ENCODE data around the gene PLXNA4.
"Not testable (repeated sequence)": the region's sequence is repeated elsewhere in the genome, so short reads cannot be mapped to it uniquely, and the experiment has no call there.

Gene PLXNA4

GRCh38 chr7:132575982-132576720 lies at the start of gene PLXNA4:
Gene PLXNA4 (minus strand): TSS chr7:132576470. CDS start chr7:132508693, 67,777 bp downstream.
- DNase-seq: peak in 8 of 10 donors; percentile 13 to 89 (median 44)

GRCh38 chr7:132625651-132626050 lies 49.4 kb upstream of the PLXNA4 start:
- intact Hi-C loops (cut with DNase I): no loop called here
- DNase-seq: no peak

More at GRCh38 chr7:132575982-132576720, at the start of gene PLXNA4:
- intact Hi-C loops (cut with DNase I): no loop called here

- intact Hi-C loops (cut with DNase I): no loop called here
- no peak for DNase-seq
Measured at GRCh38 chr7:132622081-132622480, 45.8 kb upstream of the PLXNA4 start.

GRCh38 chr7:132619967-132620366 lies 43.7 kb upstream of the PLXNA4 start:
- intact Hi-C loops (cut with DNase I): no loop called here
- no peak for DNase-seq

- intact Hi-C loops (cut with DNase I): no loop called here
- DNase-seq: no peak
Measured at GRCh38 chr7:132618956-132619305, 42.7 kb upstream of the PLXNA4 start.

- no peak for DNase-seq
- intact Hi-C loops (cut with DNase I): no loop called here
Measured at GRCh38 chr7:132618271-132618955, 42.1 kb upstream of the PLXNA4 start.

GRCh38 chr7:132614428-132615318 lies 38.4 kb upstream of the PLXNA4 start:
- DNase-seq: peak in 6 of 10 donors; percentile 31 to 90 (median 34)
- intact Hi-C loops (cut with DNase I): no loop called here

- intact Hi-C loops (cut with DNase I): no loop called here
- DNase-seq: no peak
Measured at GRCh38 chr7:132613737-132614136, 37.5 kb upstream of the PLXNA4 start.

- intact Hi-C loops (cut with DNase I): no loop called here
- no peak for DNase-seq
Measured at GRCh38 chr7:132610995-132611394, 34.7 kb upstream of the PLXNA4 start.

- intact Hi-C loops (cut with DNase I): no loop called here
- DNase-seq: no peak
Measured at GRCh38 chr7:132609906-132610520, 33.7 kb upstream of the PLXNA4 start.

- intact Hi-C loops (cut with DNase I): no loop called here
- no peak for DNase-seq
Measured at GRCh38 chr7:132609222-132609621, 33.0 kb upstream of the PLXNA4 start.

- intact Hi-C loops (cut with DNase I): no loop called here
- peak in 5 of 10 donors; percentile 30 to 87 (median 49) for DNase-seq
Measured at GRCh38 chr7:132608523-132608922, 32.3 kb upstream of the PLXNA4 start.

- intact Hi-C loops (cut with DNase I): no loop called here
- no peak for DNase-seq
Measured at GRCh38 chr7:132607656-132608055, 31.4 kb upstream of the PLXNA4 start.

GRCh38 chr7:132604121-132604520 lies 27.9 kb upstream of the PLXNA4 start:
- DNase-seq: no peak
- intact Hi-C loops (cut with DNase I): no loop called here

- no peak for DNase-seq
- intact Hi-C loops (cut with DNase I): no loop called here
Measured at GRCh38 chr7:132603220-132603833, 27.1 kb upstream of the PLXNA4 start.

- intact Hi-C loops (cut with DNase I): no loop called here
- no peak for DNase-seq
Measured at GRCh38 chr7:132601783-132602182, 25.5 kb upstream of the PLXNA4 start.

GRCh38 chr7:132596588-132596987 lies 20.3 kb upstream of the PLXNA4 start:
- no peak for DNase-seq
- intact Hi-C loops (cut with DNase I): no loop called here

GRCh38 chr7:132594741-132595140 lies 18.5 kb upstream of the PLXNA4 start:
- intact Hi-C loops (cut with DNase I); DNase-seq: not testable (repeated sequence)

- intact Hi-C loops (cut with DNase I): no loop called here
- DNase-seq: peak in 4 of 10 donors; percentile 33 to 90 (median 80)
Measured at GRCh38 chr7:132592936-132593335, 16.7 kb upstream of the PLXNA4 start.

Measured in posterior cingulate gyrus (tissue), 11 donors.